Measurements from ENCODE around the gene TAT.

GRCh38 chr16:71609066-71609465, 32.2 kb upstream of the TAT start:
- no peak for TF ChIP-seq CTCF (IDR thresholded peaks at IDR 0.05; ENCODE audit: low read depth, low read length, missing input control)
- no peak for TF ChIP-seq RAD21 (IDR thresholded peaks at IDR 0.05)
- TF ChIP-seq, protein P1, sequence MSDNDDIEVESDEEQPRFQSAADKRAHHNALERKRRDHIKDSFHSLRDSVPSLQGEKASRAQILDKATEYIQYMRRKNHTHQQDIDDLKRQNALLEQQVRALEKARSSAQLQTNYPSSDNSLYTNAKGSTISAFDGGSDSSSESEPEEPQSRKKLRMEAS (IDR thresholded peaks at IDR 0.05) = no peak
- no peak for TF ChIP-seq SP1 (IDR thresholded peaks at IDR 0.05)
- no peak for TF ChIP-seq RXRA (IDR thresholded peaks at IDR 0.05)
- TF ChIP-seq, protein P2, sequence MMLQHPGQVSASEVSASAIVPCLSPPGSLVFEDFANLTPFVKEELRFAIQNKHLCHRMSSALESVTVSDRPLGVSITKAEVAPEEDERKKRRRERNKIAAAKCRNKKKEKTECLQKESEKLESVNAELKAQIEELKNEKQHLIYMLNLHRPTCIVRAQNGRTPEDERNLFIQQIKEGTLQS (IDR thresholded peaks at IDR 0.05) = no peak
- TF ChIP-seq TAF1 (conservative IDR thresholded peaks at IDR 0.05) = no peak
- no peak for TF ChIP-seq JUND (IDR thresholded peaks at IDR 0.05)
- no peak for TF ChIP-seq EGR1 (IDR thresholded peaks at IDR 0.05; ENCODE audit: low read depth in 2 of 2)
- TF ChIP-seq FOXA2 (IDR thresholded peaks at IDR 0.05) = no peak
- TF ChIP-seq REST (IDR thresholded peaks at IDR 0.05) = no peak
- TF ChIP-seq FOXA1 (IDR thresholded peaks at IDR 0.05) = no peak

Data from liver (tissue), 3 donors.